Upper lobe of left lung (tissue), 6 donors: Measurements from ENCODE around the gene TFEB. TPM values are rescaled to one million over a fixed set of nuclear protein-coding genes. Genes with fewer than 3 reads are reported as not detected.
A peak's percentile ranks its signal among the peaks of the same experiment; 100 is the strongest.

Experiments used
- ATAC-seq, 2 donors: fragments of 200-7000 bp; cut with Tn5 transposase; one replicate each; pipeline ENCODE4 v1.9.1; 2022; ENCODE audit warnings: mild to moderate bottlenecking in 2 of 2, moderate library complexity in 2 of 2; ENCODE audit not compliant: low FRiP score in 2 of 2
- DNase-seq, 2 donors: peaks; one replicate each; pipeline ENCODE4 v3.0.0-alpha.2; 2019 to 2020
- H3K27ac ChIP-seq, 4 donors: fragments of 200-600 bp; sonication (generic); one replicate each; pipeline ENCODE4 v1.5.1; 2016 to 2019
- H3K27me3 ChIP-seq, 4 donors: fragments of 200-600 bp; sonication (generic); one replicate each; pipeline ENCODE4 v1.5.1; 2017 to 2019
- H3K36me3 ChIP-seq, 4 donors: fragments of 200-600 bp; sonication (generic); one replicate each; pipeline ENCODE4 v1.5.1; 2016 to 2019
- H3K4me1 ChIP-seq, 4 donors: fragments of 200-600 bp; sonication (generic); one replicate each; pipeline ENCODE4 v1.5.1; 2018 to 2019
- H3K4me3 ChIP-seq, 4 donors: fragments of 200-600 bp; sonication (generic); one replicate each; pipeline ENCODE4 v1.5.1; 2017 to 2019; ENCODE audit warnings: mild to moderate bottlenecking in 2 of 4, moderate library complexity in 1 of 4
- H3K9me3 ChIP-seq, 4 donors: fragments of 200-600 bp; sonication (generic); one replicate each; pipeline ENCODE4 v1.5.1; 2018 to 2019
- EP300 ChIP-seq, 4 donors: sonication (generic); formaldehyde crosslinking; IDR thresholded peaks; one replicate each; pipeline ENCODE4 v1.5.1; 2017; ENCODE audit warnings: antibody characterized with exemption in 4 of 4, control low read depth in 2 of 4
- POLR2A ChIP-seq, 4 donors: fragments of 450-650 bp; IDR thresholded peaks; one replicate each; pipeline ENCODE4 v1.5.1; 2016 to 2017; ENCODE audit warnings: antibody characterized with exemption in 4 of 4, mild to moderate bottlenecking in 2 of 4
- POLR2AphosphoS5 ChIP-seq, 2 donors: sonication (generic); formaldehyde crosslinking; IDR thresholded peaks; one replicate each; pipeline ENCODE4 v1.5.1; 2017; ENCODE audit warnings: antibody characterized with exemption in 2 of 2
- WGBS, 2 donors: methylation state at CpG; one replicate each; pipeline ENCODE4 v1.1.5; 2017 to 2018; 5-methylcytosine and 5-hydroxymethylcytosine counted together
- total RNA-seq, 6 donors: library from RNA; depleted of rRNA in 4 of 6; stranded (reverse); fragments of >200 nt in 4 of 6; gene quantifications; one replicate each; pipeline versions ENCODE4 v1.1.0 to v1.2.1, GENCODE V29; 2016 to 2021
- TF ChIP-seq, protein P1 (sequence below), 6 experiments: fragments of 450-650 bp in 4 of 6; fragments of 200-600 bp in 2 of 6; sonication (generic) in 2 of 6; IDR thresholded peaks; one replicate each; pipeline ENCODE4 v1.5.1; 2016 to 2019; ENCODE audit warnings: antibody characterized with exemption in 6 of 6
- donor health status: DM: no; HTN: no; CAD: no; lungs with moderate emphysema.
- donor health status: DM: no; HTN: yes; CAD: no; lungs with severe emphysema.

TFEB gene
- total RNA-seq, 6 donors from 2014 or later: 20.2 to 46.0 (median 27.3) TPM

DNA sequence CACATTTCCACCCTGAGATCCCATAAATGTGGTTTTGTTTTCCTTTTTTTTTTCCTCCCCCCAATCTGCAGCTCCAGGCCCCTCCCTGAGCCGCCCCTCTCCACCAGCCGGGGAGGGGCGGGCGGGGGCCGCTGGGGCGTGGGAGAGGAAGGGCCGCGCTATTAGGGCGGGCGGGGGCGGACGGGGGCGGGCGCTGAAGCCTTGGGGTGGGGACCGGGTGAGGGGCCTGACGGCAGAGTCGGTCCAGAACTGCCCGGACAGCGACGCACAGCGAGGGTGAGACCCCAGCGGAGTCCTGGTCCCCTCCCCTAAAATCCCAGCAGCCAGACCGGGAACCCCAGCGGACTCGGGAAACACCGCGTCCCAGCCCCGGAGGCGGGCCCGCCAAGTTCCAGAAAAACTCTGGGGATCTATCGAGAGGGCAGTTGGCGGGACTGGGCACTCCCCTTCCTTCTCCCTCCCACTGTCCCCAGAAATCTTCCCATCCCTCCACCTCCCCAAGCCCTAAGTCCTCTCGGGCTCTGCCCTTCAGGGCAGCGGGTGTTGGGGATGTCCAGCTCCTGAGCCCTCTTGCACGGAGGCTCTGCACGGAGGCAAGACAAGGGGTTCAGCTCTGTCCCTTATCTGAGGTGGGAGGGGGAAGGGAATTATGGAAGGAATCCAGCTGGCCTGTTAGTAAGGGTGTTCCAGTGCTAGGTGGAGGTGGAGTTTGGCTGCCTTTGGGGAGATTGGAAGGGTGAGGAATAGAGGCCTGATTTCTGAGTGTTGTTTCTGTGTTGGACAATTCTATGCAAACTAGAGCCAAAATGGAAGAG lies 45.4 kb upstream of the TFEB start, which contains the start of gene PRICKLE4:
Gene PRICKLE4 (plus strand): TSS at position 232 of the 815 bp plus-strand sequence. CDS start 2,692 bp downstream, outside the sequence.
- TF ChIP-seq POLR2AphosphoS5 (IDR thresholded peaks at IDR 0.05) (peak; percentile 2 to 21), POLR2A (IDR thresholded peaks at IDR 0.05) (peak in 2 of 4 donors; percentile 19 to 52), EP300 (IDR thresholded peaks at IDR 0.05) (no peak)
- peaks cover 45 to 70% (median 56%) of the 10 kb centered on the region in 4 donors for H3K4me1 ChIP-seq
- H3K9me3 ChIP-seq: no peaks in the 10 kb centered on the region
- ATAC-seq: peak; percentile 52 to 71
- 1 to 10% methylated on average over 7 to 30 of the region's 36 CpGs for WGBS, 2 donors
- peak within 1 kb of the TSS; percentile 70 to 92 (median 86) for H3K27ac ChIP-seq
- DNase-seq: peak; percentile 73 to 88
- peaks cover 0 to 17% (median 4%) of the 10 kb centered on the region in 4 donors for H3K36me3 ChIP-seq
- peak within 1 kb of the TSS; percentile 64 to 85 (median 68) for H3K4me3 ChIP-seq
- H3K27me3 ChIP-seq: no peaks in the 10 kb centered on the region

GRCh38 chr6:41779788-41780550 lies 44.6 kb upstream of the TFEB start, which contains the start of gene FRS3:
TSS of gene FRS3 (minus strand) at chr6:41779900. CDS start at chr6:41776987, 2,913 bp downstream.
- WGBS, 2 donors: 0 to 1% methylated on average over 32 to 46 of the region's 73 CpGs

GRCh38 chr6:41779336-41779735 lies 43.9 kb upstream of the TFEB start:
- peak overlapping the region in 2 of 4 donors; percentile 87 to 92 for H3K27ac ChIP-seq
- peak overlapping the region; percentile 57 to 85 (median 68) for H3K4me3 ChIP-seq
- H3K9me3 ChIP-seq: no peaks in the 10 kb centered on the region
- H3K4me1 ChIP-seq: peaks cover 31 to 56% (median 42%) of the 10 kb centered on the region in 4 donors
- peaks cover 0 to 31% (median 13%) of the 10 kb centered on the region in 4 donors for H3K36me3 ChIP-seq
- H3K27me3 ChIP-seq: no peaks in the 10 kb centered on the region
- DNase-seq (no peak), ATAC-seq (no peak)
- WGBS, 2 donors: 4 to 13% methylated on average over 5 to 16 of the region's 16 CpGs
- TF ChIP-seq POLR2AphosphoS5 (IDR thresholded peaks at IDR 0.05) (no peak), POLR2A (IDR thresholded peaks at IDR 0.05) (no peak), EP300 (IDR thresholded peaks at IDR 0.05) (no peak)
- TF ChIP-seq, protein P1, sequence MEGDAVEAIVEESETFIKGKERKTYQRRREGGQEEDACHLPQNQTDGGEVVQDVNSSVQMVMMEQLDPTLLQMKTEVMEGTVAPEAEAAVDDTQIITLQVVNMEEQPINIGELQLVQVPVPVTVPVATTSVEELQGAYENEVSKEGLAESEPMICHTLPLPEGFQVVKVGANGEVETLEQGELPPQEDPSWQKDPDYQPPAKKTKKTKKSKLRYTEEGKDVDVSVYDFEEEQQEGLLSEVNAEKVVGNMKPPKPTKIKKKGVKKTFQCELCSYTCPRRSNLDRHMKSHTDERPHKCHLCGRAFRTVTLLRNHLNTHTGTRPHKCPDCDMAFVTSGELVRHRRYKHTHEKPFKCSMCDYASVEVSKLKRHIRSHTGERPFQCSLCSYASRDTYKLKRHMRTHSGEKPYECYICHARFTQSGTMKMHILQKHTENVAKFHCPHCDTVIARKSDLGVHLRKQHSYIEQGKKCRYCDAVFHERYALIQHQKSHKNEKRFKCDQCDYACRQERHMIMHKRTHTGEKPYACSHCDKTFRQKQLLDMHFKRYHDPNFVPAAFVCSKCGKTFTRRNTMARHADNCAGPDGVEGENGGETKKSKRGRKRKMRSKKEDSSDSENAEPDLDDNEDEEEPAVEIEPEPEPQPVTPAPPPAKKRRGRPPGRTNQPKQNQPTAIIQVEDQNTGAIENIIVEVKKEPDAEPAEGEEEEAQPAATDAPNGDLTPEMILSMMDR (IDR thresholded peaks at IDR 0.05): no peak

More at GRCh38 chr6:41779788-41780550, 44.6 kb upstream of the TFEB start, which contains the start of gene FRS3:
- peak; percentile 97 for ATAC-seq
- TF ChIP-seq POLR2AphosphoS5 (IDR thresholded peaks at IDR 0.05) (peak; percentile 52 to 75), POLR2A (IDR thresholded peaks at IDR 0.05) (peak in 1 of 4 donors; percentile 47), EP300 (IDR thresholded peaks at IDR 0.05) (no peak)
- TF ChIP-seq, protein P1 (IDR thresholded peaks at IDR 0.05): peak; percentile 86 to 100 (median 98)
- peaks cover 37 to 62% (median 48%) of the 10 kb centered on the region in 4 donors for H3K4me1 ChIP-seq
- peak within 1 kb of the TSS; percentile 64 to 85 (median 68) for H3K4me3 ChIP-seq
- DNase-seq: peak; percentile 99 to 100
- H3K9me3 ChIP-seq: no peaks in the 10 kb centered on the region
- H3K36me3 ChIP-seq: peaks cover 0 to 25% (median 7%) of the 10 kb centered on the region in 4 donors
- peak within 1 kb of the TSS; percentile 70 to 92 (median 86) for H3K27ac ChIP-seq
- H3K27me3 ChIP-seq: no peaks in the 10 kb centered on the region

GRCh38 chr6:41778895-41779294 lies 43.5 kb upstream of the TFEB start:
- Histone ChIP-seq H3K9me3 (no peaks in the 10 kb centered on the region), H3K36me3 (peaks cover 0 to 34% (median 17%) of the 10 kb centered on the region in 4 donors), H3K27me3 (no peaks in the 10 kb centered on the region), H3K4me3 (peak overlapping the region in 3 of 4 donors; percentile 64 to 85 (median 72)), H3K27ac (peak overlapping the region in 2 of 4 donors; percentile 87 to 92), H3K4me1 (peaks cover 26 to 52% (median 40%) of the 10 kb centered on the region in 4 donors)
- WGBS, 2 donors: 36 to 49% methylated on average over 6 of the region's 6 CpGs
- TF ChIP-seq, protein P1 (IDR thresholded peaks at IDR 0.05): no peak
- TF ChIP-seq POLR2A (IDR thresholded peaks at IDR 0.05): no peak
- TF ChIP-seq EP300 (IDR thresholded peaks at IDR 0.05): no peak
- no peak for TF ChIP-seq POLR2AphosphoS5 (IDR thresholded peaks at IDR 0.05)
- DNase-seq (peak in 1 of 2 donors; percentile 60), ATAC-seq (no peak)
